Activated naive CD4-positive, alpha-beta T cell treated with anti-CD3 and anti-CD28 coated beads, Interleukin-2, amount 10 ng/mL, durations not matched to agents 7 days and 5 days (primary cell): ENCODE data around the gene CD59.
"Not testable (repeated sequence)": the region's sequence is repeated elsewhere in the genome, so short reads cannot be mapped to it uniquely, and the experiment has no call there.

ENCODE experiments used
- CTCF ChIA-PET: fragments of 350-600 bp; sonication (Branson Sonifier 250); formaldehyde crosslinking; loops from one replicate; lab custom pipeline; 2021; ENCODE audit warnings: antibody characterized with exemption; lab: Charles Lee
- DNase-seq: peaks from one replicate; pipeline ENCODE4 v3.0.0-alpha.2; 2020
- H3K27ac Mint-ChIP-seq: one replicate; pipeline ENCODE4 v1.8.0; 2021; ENCODE audit warnings: mild to moderate bottlenecking, moderate library complexity, mixed read lengths
- H3K27me3 Mint-ChIP-seq: one replicate; pipeline ENCODE4 v1.8.0; 2021; ENCODE audit warnings: mild to moderate bottlenecking, mixed read lengths
- H3K36me3 Mint-ChIP-seq: one replicate; pipeline ENCODE4 v1.8.0; 2021; ENCODE audit warnings: mixed read lengths
- H3K4me1 Mint-ChIP-seq: one replicate; pipeline ENCODE4 v1.8.0; 2021; ENCODE audit warnings: mixed read lengths
- H3K4me3 Mint-ChIP-seq: one replicate; pipeline ENCODE4 v1.8.0; 2021; ENCODE audit warnings: mild to moderate bottlenecking, moderate library complexity, mixed read lengths
- H3K9me3 Mint-ChIP-seq: one replicate; pipeline ENCODE4 v1.8.0; 2021; ENCODE audit warnings: mixed read lengths

Gene CD59

GRCh38 chr11:33668951-33669596, 67.1 kb downstream of the CD59 start:
- Mint-ChIP-seq H3K4me1 (no peaks in the 10 kb centered on the region), H3K27me3 (peaks cover 21% of the 10 kb centered on the region), H3K36me3 (no peaks in the 10 kb centered on the region), H3K4me3 (no peak overlapping the region), H3K27ac (no peak overlapping the region), H3K9me3 (no peaks in the 10 kb centered on the region)
- CTCF ChIA-PET = no interaction called here
- no peak for DNase-seq

DNA sequence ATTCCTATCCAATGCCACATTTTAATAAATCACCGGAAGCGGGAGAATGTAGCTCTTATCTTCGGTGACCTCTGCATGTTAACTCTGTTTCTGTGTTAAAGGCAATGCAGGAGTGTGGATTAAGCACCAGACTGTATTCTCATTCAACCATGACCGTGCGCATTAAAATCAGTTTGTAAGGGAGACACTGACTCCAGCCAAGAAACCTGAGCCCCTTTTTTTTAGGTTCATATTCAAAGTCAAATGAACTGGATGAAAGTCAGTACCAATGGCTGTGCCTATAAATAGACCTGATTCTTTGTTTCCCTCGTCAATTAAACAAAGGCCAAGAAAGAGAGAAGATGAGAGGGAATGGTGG, 67.8 kb downstream of the CD59 start:
- peaks cover 22% of the 10 kb centered on the region for H3K27me3 Mint-ChIP-seq

DNA sequence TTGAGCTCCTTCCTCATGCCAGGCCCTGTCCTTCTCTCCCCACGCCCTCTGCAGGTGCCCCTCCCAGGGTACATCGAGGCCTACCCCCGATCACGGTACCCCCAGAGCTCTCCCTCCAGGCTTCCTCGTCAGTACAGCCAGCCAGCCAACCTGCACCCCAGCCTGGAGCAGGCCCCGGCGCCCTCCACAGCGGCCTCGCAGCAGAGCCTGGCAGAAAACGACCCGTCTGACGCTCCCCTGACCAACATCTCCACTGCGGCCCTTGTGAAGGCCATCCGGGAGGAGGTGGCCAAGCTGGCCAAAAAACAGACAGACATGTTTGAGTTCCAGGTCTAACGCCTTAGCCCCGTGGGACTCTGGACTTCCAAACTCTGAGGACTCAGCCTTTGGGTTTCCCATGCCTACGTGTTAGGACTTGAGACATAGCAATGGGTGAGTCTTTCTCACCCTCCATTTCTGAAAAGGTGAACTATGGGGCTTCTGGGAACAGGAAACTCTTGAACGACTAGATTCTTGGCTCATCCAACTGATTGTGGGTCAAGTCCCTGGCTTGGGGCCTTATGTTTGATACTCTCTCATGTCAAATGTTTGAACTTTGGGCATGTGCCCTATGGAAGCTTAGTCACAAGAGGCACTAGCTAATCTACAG, 68.3 kb downstream of the CD59 start:
- H3K27me3 Mint-ChIP-seq = peaks cover 22% of the 10 kb centered on the region
- DNase-seq = no peak
- H3K4me1 Mint-ChIP-seq = no peaks in the 10 kb centered on the region
- CTCF ChIA-PET = no interaction called here
- no peaks in the 10 kb centered on the region for H3K9me3 Mint-ChIP-seq
- H3K36me3 Mint-ChIP-seq = no peaks in the 10 kb centered on the region
- H3K27ac Mint-ChIP-seq = no peak overlapping the region
- H3K4me3 Mint-ChIP-seq = no peak overlapping the region

More for the DNA sequence above, 67.8 kb downstream of the CD59 start:
- Mint-ChIP-seq H3K4me3 (no peak overlapping the region), H3K36me3 (no peaks in the 10 kb centered on the region), H3K27ac (no peak overlapping the region), H3K9me3 (no peaks in the 10 kb centered on the region), H3K4me1 (no peaks in the 10 kb centered on the region)
- no peak for DNase-seq
- CTCF ChIA-PET = no interaction called here

- H3K9me3 Mint-ChIP-seq = no peaks in the 10 kb centered on the region
- H3K4me3 Mint-ChIP-seq = no peak overlapping the region
- CTCF ChIA-PET = no interaction called here
- no peaks in the 10 kb centered on the region for H3K4me1 Mint-ChIP-seq
- no peak overlapping the region for H3K27ac Mint-ChIP-seq
- no peak for DNase-seq
- peaks cover 16% of the 10 kb centered on the region for H3K27me3 Mint-ChIP-seq
- H3K36me3 Mint-ChIP-seq = no peaks in the 10 kb centered on the region
Measured at GRCh38 chr11:33665350-33666106, 70.7 kb downstream of the CD59 start.

- Mint-ChIP-seq H3K27me3 (peaks cover 18% of the 10 kb centered on the region), H3K4me1 (no peaks in the 10 kb centered on the region), H3K4me3 (no peak overlapping the region), H3K36me3 (no peaks in the 10 kb centered on the region), H3K27ac (no peak overlapping the region), H3K9me3 (no peaks in the 10 kb centered on the region)
- DNase-seq = no peak
- CTCF ChIA-PET = no interaction called here
Measured at GRCh38 chr11:33664827-33665226, 71.4 kb downstream of the CD59 start.

DNA sequence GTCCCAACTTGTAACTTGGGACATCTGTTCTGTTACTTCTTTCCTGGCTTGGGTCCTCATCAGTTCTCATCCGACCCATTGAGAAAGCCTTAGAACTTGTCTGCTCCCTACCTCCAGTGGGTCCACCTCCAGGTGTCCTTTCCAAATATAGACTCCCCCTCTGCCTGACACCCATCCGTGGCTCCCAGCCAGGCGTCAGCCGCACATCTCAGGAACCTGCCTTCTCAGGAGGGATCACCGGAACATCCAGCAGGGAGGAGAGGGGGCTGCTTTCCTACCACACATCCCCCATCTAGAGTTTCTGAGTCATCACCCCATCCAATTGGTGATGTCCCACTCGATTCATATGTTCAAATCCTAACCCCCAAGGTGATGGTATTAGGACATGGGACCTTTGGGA, 72.1 kb downstream of the CD59 start:
- CTCF ChIA-PET = no interaction called here
- DNase-seq = no peak
- H3K27me3 Mint-ChIP-seq = peaks cover 15% of the 10 kb centered on the region
- H3K9me3 Mint-ChIP-seq = no peaks in the 10 kb centered on the region
- no peaks in the 10 kb centered on the region for H3K4me1 Mint-ChIP-seq
- no peaks in the 10 kb centered on the region for H3K36me3 Mint-ChIP-seq
- no peak overlapping the region for H3K27ac Mint-ChIP-seq
- no peak overlapping the region for H3K4me3 Mint-ChIP-seq

- DNase-seq = no peak
- Mint-ChIP-seq H3K27ac (no peak overlapping the region), H3K36me3 (no peaks in the 10 kb centered on the region), H3K4me3 (no peak overlapping the region), H3K27me3 (peaks cover 14% of the 10 kb centered on the region), H3K4me1 (no peaks in the 10 kb centered on the region), H3K9me3 (no peaks in the 10 kb centered on the region)
- CTCF ChIA-PET = no interaction called here
Measured at GRCh38 chr11:33663121-33663520, 73.1 kb downstream of the CD59 start.

DNA sequence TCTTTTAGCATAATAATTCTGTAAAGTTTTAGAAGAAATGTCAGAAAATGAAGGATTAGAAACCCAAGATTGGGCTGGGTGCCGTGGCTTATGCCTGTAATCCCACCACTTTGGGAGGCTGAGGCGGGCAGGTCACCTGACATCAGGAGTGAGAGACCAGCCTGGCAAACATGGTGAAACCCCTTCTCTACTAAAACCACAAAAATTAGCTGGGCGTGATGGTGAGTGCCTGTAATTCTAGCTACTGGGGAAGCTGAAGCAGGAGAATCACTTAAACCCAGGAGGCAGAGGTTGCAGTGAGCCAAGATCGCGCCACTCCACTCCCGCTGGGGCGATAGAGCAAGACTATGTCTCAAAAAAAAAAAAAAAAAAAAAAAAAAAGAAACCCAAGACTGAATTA, 74.7 kb downstream of the CD59 start:
- H3K4me1 Mint-ChIP-seq, CTCF ChIA-PET, H3K27ac Mint-ChIP-seq, H3K4me3 Mint-ChIP-seq, DNase-seq, H3K36me3 Mint-ChIP-seq, H3K9me3 Mint-ChIP-seq: not testable (repeated sequence)
- peaks cover 14% of the 10 kb centered on the region for H3K27me3 Mint-ChIP-seq

GRCh38 chr11:33660962-33661361, 75.3 kb downstream of the CD59 start:
- Mint-ChIP-seq H3K4me3 (no peak overlapping the region), H3K27ac (no peak overlapping the region), H3K27me3 (peaks cover 14% of the 10 kb centered on the region), H3K36me3 (no peaks in the 10 kb centered on the region), H3K9me3 (no peaks in the 10 kb centered on the region), H3K4me1 (no peaks in the 10 kb centered on the region)
- DNase-seq = no peak
- CTCF ChIA-PET = no interaction called here

GRCh38 chr11:33659370-33660139, 76.7 kb downstream of the CD59 start:
- no peak for DNase-seq
- peaks cover 19% of the 10 kb centered on the region for H3K27me3 Mint-ChIP-seq
- H3K4me3 Mint-ChIP-seq = no peak overlapping the region
- CTCF ChIA-PET = no interaction called here
- no peaks in the 10 kb centered on the region for H3K9me3 Mint-ChIP-seq
- no peaks in the 10 kb centered on the region for H3K36me3 Mint-ChIP-seq
- no peaks in the 10 kb centered on the region for H3K4me1 Mint-ChIP-seq
- no peak overlapping the region for H3K27ac Mint-ChIP-seq

- Mint-ChIP-seq H3K4me1 (no peaks in the 10 kb centered on the region), H3K36me3 (no peaks in the 10 kb centered on the region), H3K27me3 (peaks cover 15% of the 10 kb centered on the region), H3K27ac (no peak overlapping the region), H3K9me3 (no peaks in the 10 kb centered on the region), H3K4me3 (no peak overlapping the region)
- CTCF ChIA-PET = no interaction called here
- no peak for DNase-seq
Measured at GRCh38 chr11:33658195-33658900, 77.9 kb downstream of the CD59 start.

DNA sequence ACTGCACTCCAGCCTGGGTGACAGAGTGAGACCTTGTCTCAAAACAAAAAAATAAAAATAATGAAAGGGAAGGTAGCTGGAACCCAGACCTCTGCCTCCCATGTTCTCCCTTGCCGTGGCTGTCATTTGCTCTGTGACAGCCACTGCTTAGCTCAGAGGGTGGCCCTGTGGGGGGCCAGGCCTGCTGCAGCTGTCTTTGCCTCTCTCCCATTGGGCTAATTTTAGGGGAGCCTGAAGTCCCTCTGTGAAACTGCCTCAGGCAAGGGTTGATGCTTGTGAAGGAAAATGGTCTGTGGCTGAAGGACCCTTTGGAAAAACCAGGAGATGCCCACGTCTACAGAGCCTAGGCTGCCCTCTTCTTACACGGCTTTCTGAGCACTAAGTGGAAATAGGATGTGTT, 78.5 kb downstream of the CD59 start:
- DNase-seq = no peak
- H3K36me3 Mint-ChIP-seq = no peaks in the 10 kb centered on the region
- H3K4me1 Mint-ChIP-seq = no peaks in the 10 kb centered on the region
- H3K27ac Mint-ChIP-seq = no peak overlapping the region
- H3K4me3 Mint-ChIP-seq = no peak overlapping the region
- H3K27me3 Mint-ChIP-seq = peaks cover 15% of the 10 kb centered on the region
- CTCF ChIA-PET = no interaction called here
- no peaks in the 10 kb centered on the region for H3K9me3 Mint-ChIP-seq

- Mint-ChIP-seq H3K36me3 (no peaks in the 10 kb centered on the region), H3K27me3 (peaks cover 21% of the 10 kb centered on the region), H3K9me3 (no peaks in the 10 kb centered on the region), H3K4me1 (no peaks in the 10 kb centered on the region), H3K4me3 (no peak overlapping the region), H3K27ac (no peak overlapping the region)
- no peak for DNase-seq
- CTCF ChIA-PET = no interaction called here
Measured at GRCh38 chr11:33656768-33657167, 79.5 kb downstream of the CD59 start.
